CD4-positive, alpha-beta memory T cell (primary cell): ENCODE data around the gene MAB21L4. TPM values are rescaled to one million over a fixed set of nuclear protein-coding genes. Genes with fewer than 3 reads are reported as not detected.
A peak's percentile ranks its signal among the peaks of the same experiment; 100 is the strongest.

Experiments
- CTCF ChIA-PET: fragments of 350-600 bp; sonication (Branson Sonifier 250); formaldehyde crosslinking; loops from one replicate; lab custom pipeline; 2021; ENCODE audit warnings: inconsistent platforms; ENCODE audit not compliant: partially characterized antibody; lab: Charles Lee
- POLR2A ChIA-PET: fragments of 350-600 bp; sonication (Branson Sonifier 250); formaldehyde crosslinking; loops from one replicate; lab custom pipeline; 2021; ENCODE audit not compliant: partially characterized antibody; lab: Charles Lee
- DNase-seq, 5 donors: peaks; one replicate each; pipeline versions ENCODE4 v3.0.0 to v3.0.0-alpha.2; 2020 to 2022; ENCODE audit warnings: mixed read lengths in 1 of 5
- H3K27ac ChIP-seq: one replicate; pipeline ENCODE4 v1.7.0; 2013; ENCODE audit warnings: low read depth, low read length
- H3K27me3 ChIP-seq: 2 replicates; pipeline ENCODE4 v1.7.0; 2013; ENCODE audit warnings: mild to moderate bottlenecking, low read length, moderate library complexity; ENCODE audit not compliant: insufficient read depth
- H3K36me3 ChIP-seq: 2 replicates; pipeline ENCODE4 v1.7.0; 2013; ENCODE audit warnings: mild to moderate bottlenecking, low read length, moderate library complexity; ENCODE audit not compliant: insufficient read depth
- H3K4me1 ChIP-seq: 2 replicates; pipeline ENCODE4 v1.7.0; 2013; ENCODE audit warnings: mild to moderate bottlenecking, low read length, moderate library complexity; ENCODE audit not compliant: insufficient read depth
- H3K4me3 ChIP-seq, 2 donors: one replicate each; pipeline ENCODE4 v1.7.0; 2013; ENCODE audit warnings: low read length in 2 of 2, mild to moderate bottlenecking in 1 of 2
- H3K9me3 ChIP-seq, 2 donors: one replicate each; pipeline ENCODE4 v1.7.0; 2013; ENCODE audit warnings: low read length in 2 of 2, control low read depth in 1 of 2; ENCODE audit not compliant: control insufficient read depth in 1 of 2
- H3K27ac Mint-ChIP-seq, 7 donors: one replicate each; pipeline ENCODE4 v1.8.0; 2020 to 2021; ENCODE audit warnings: mixed read lengths in 7 of 7, mild to moderate bottlenecking in 6 of 7, inconsistent platforms in 3 of 7, moderate library complexity in 3 of 7
- H3K27me3 Mint-ChIP-seq, 2 donors: one replicate each; pipeline ENCODE4 v1.8.0; 2020 to 2021; ENCODE audit warnings: mixed read lengths in 2 of 2
- H3K36me3 Mint-ChIP-seq, 2 donors: one replicate each; pipeline ENCODE4 v1.8.0; 2020 to 2021; ENCODE audit warnings: mixed read lengths in 2 of 2, inconsistent platforms in 1 of 2, mild to moderate bottlenecking in 1 of 2
- H3K4me1 Mint-ChIP-seq, 4 donors: one replicate each; pipeline ENCODE4 v1.8.0; 2020 to 2021; ENCODE audit warnings: mixed read lengths in 4 of 4, mild to moderate bottlenecking in 1 of 4
- H3K4me3 Mint-ChIP-seq, 8 donors: one replicate each; pipeline ENCODE4 v1.8.0; 2020 to 2021; ENCODE audit warnings: mixed read lengths in 8 of 8, mild to moderate bottlenecking in 7 of 8, moderate library complexity in 6 of 8, inconsistent platforms in 3 of 8
- H3K9me3 Mint-ChIP-seq, 8 donors: one replicate each; pipeline ENCODE4 v1.8.0; 2020 to 2021; ENCODE audit warnings: mixed read lengths in 8 of 8, mild to moderate bottlenecking in 5 of 8, inconsistent platforms in 3 of 8, moderate library complexity in 1 of 8
- intact Hi-C: fragments of 100-400 bp; cut with micrococcal nuclease; formaldehyde crosslinking; loops from one replicate; pipeline ENCODE4 v1.15.1; 2023
- polyA plus RNA-seq, 2 donors: library from polyadenylated mRNA; unstranded; fragments of 300-500 nt; fragmentation: Illumina TruSeq; gene quantifications; one replicate each; pipeline ENCODE4 v1.2.3, GENCODE V29; 2021
- total RNA-seq, 2 experiments: library from RNA; stranded (reverse); gene quantifications; one replicate each; pipeline ENCODE4 v1.2.3, GENCODE V29; 2021

MAB21L4 gene
- total and polyA plus RNA-seq, 4 experiments from 2014 or later: not detected

GRCh38 chr2:240894836-240895558, 959 bp downstream of the MAB21L4 start:
- POLR2A ChIA-PET: no interaction called here
- Histone ChIP-seq H3K9me3 (no peaks in the 10 kb centered on the region), H3K27ac (no peak overlapping the region), H3K4me3 (no peak overlapping the region), H3K27me3 (no peaks in the 10 kb centered on the region), H3K4me1 (no peaks in the 10 kb centered on the region), H3K36me3 (no peaks in the 10 kb centered on the region)
- H3K36me3 Mint-ChIP-seq: no peaks in the 10 kb centered on the region
- H3K27me3 Mint-ChIP-seq: no peaks in the 10 kb centered on the region
- CTCF ChIA-PET: no interaction called here
- DNase-seq: no peak
- intact Hi-C loops: no loop called here
- H3K4me1 Mint-ChIP-seq: no peaks in the 10 kb centered on the region
- H3K27ac Mint-ChIP-seq: no peak overlapping the region
- no peaks in the 10 kb centered on the region for H3K9me3 Mint-ChIP-seq
- no peak overlapping the region for H3K4me3 Mint-ChIP-seq

- no peak for DNase-seq
Measured at GRCh38 chr2:240894006-240894405, 1.9 kb downstream of the MAB21L4 start.

GRCh38 chr2:240893363-240893844, 2.6 kb downstream of the MAB21L4 start:
- no peaks in the 10 kb centered on the region for H3K9me3 Mint-ChIP-seq
- Histone ChIP-seq H3K27me3 (no peaks in the 10 kb centered on the region), H3K9me3 (no peaks in the 10 kb centered on the region), H3K27ac (no peak overlapping the region), H3K36me3 (no peaks in the 10 kb centered on the region), H3K4me3 (no peak overlapping the region), H3K4me1 (no peaks in the 10 kb centered on the region)
- CTCF ChIA-PET: no interaction called here
- no peaks in the 10 kb centered on the region for H3K36me3 Mint-ChIP-seq
- intact Hi-C loops: no loop called here
- POLR2A ChIA-PET: no interaction called here
- H3K4me3 Mint-ChIP-seq: peak overlapping the region in 2 of 8 donors; percentile 8 to 45
- H3K27me3 Mint-ChIP-seq: no peaks in the 10 kb centered on the region
- no peaks in the 10 kb centered on the region for H3K4me1 Mint-ChIP-seq
- no peak overlapping the region for H3K27ac Mint-ChIP-seq
- DNase-seq: no peak

More at GRCh38 chr2:240894006-240894405, 1.9 kb downstream of the MAB21L4 start:
- no peak overlapping the region for H3K4me3 ChIP-seq
- intact Hi-C loops: no loop called here
- H3K27ac Mint-ChIP-seq: no peak overlapping the region
- no peaks in the 10 kb centered on the region for H3K36me3 Mint-ChIP-seq
- H3K4me3 Mint-ChIP-seq: no peak overlapping the region
- ChIA-PET POLR2A (no interaction called here), CTCF (no interaction called here)
- H3K36me3 ChIP-seq: no peaks in the 10 kb centered on the region
- no peaks in the 10 kb centered on the region for H3K4me1 Mint-ChIP-seq
- H3K4me1 ChIP-seq: no peaks in the 10 kb centered on the region
- H3K27ac ChIP-seq: no peak overlapping the region
- no peaks in the 10 kb centered on the region for H3K9me3 ChIP-seq
- no peaks in the 10 kb centered on the region for H3K9me3 Mint-ChIP-seq
- no peaks in the 10 kb centered on the region for H3K27me3 Mint-ChIP-seq
- H3K27me3 ChIP-seq: no peaks in the 10 kb centered on the region

DNA sequence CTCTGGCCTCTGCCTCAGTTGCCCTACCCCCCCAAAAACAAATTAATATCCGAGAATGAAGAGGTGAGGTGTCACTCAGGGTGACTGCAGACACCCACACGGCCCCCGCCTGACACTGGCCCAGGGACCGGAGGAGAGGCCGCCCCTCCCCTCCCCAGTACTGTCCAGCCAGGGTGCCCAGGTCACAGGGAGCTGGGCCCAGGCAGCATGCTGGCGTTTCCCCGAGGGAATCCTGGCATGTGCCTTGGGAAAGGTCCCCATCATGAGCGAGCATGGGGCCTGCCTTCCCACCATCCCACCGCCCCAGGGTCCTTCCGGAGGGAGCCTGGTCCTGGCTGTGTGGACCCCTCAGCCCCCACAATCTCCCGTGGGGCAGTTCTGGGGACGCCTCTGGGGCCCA, 3.0 kb downstream of the MAB21L4 start:
- H3K9me3 Mint-ChIP-seq: no peaks in the 10 kb centered on the region
- ChIA-PET CTCF (no interaction called here), POLR2A (no interaction called here)

GRCh38 chr2:240892356-240892755, 3.6 kb downstream of the MAB21L4 start:
- Mint-ChIP-seq H3K9me3 (no peaks in the 10 kb centered on the region), H3K27me3 (no peaks in the 10 kb centered on the region), H3K27ac (no peak overlapping the region), H3K4me3 (no peak overlapping the region), H3K4me1 (no peaks in the 10 kb centered on the region), H3K36me3 (no peaks in the 10 kb centered on the region)
- H3K27ac ChIP-seq: no peak overlapping the region
- CTCF ChIA-PET: no interaction called here
- no peaks in the 10 kb centered on the region for H3K9me3 ChIP-seq
- H3K27me3 ChIP-seq: no peaks in the 10 kb centered on the region
- POLR2A ChIA-PET: no interaction called here
- H3K36me3 ChIP-seq: no peaks in the 10 kb centered on the region
- H3K4me1 ChIP-seq: no peaks in the 10 kb centered on the region
- H3K4me3 ChIP-seq: no peak overlapping the region
- DNase-seq: no peak
- intact Hi-C loops: no loop called here

More for the DNA sequence above, 3.0 kb downstream of the MAB21L4 start:
- intact Hi-C loops: no loop called here
- Mint-ChIP-seq H3K36me3 (no peaks in the 10 kb centered on the region), H3K4me1 (no peaks in the 10 kb centered on the region), H3K4me3 (no peak overlapping the region), H3K27me3 (no peaks in the 10 kb centered on the region), H3K27ac (no peak overlapping the region)
- Histone ChIP-seq H3K4me3 (no peak overlapping the region), H3K9me3 (no peaks in the 10 kb centered on the region), H3K36me3 (no peaks in the 10 kb centered on the region), H3K27me3 (no peaks in the 10 kb centered on the region), H3K27ac (no peak overlapping the region), H3K4me1 (no peaks in the 10 kb centered on the region)
- DNase-seq: no peak

GRCh38 chr2:240891492-240892340, 4.2 kb downstream of the MAB21L4 start:
- no peaks in the 10 kb centered on the region for H3K27me3 ChIP-seq
- no peaks in the 10 kb centered on the region for H3K9me3 Mint-ChIP-seq
- H3K4me3 ChIP-seq: no peak overlapping the region
- ChIA-PET POLR2A (no interaction called here), CTCF (no interaction called here)
- H3K4me1 Mint-ChIP-seq: no peaks in the 10 kb centered on the region
- H3K36me3 ChIP-seq: no peaks in the 10 kb centered on the region
- H3K27ac ChIP-seq: no peak overlapping the region
- H3K9me3 ChIP-seq: no peaks in the 10 kb centered on the region
- H3K36me3 Mint-ChIP-seq: no peaks in the 10 kb centered on the region
- no peak overlapping the region for H3K27ac Mint-ChIP-seq
- intact Hi-C loops: no loop called here
- H3K27me3 Mint-ChIP-seq: no peaks in the 10 kb centered on the region
- DNase-seq: no peak
- no peak overlapping the region for H3K4me3 Mint-ChIP-seq
- H3K4me1 ChIP-seq: no peaks in the 10 kb centered on the region

DNA sequence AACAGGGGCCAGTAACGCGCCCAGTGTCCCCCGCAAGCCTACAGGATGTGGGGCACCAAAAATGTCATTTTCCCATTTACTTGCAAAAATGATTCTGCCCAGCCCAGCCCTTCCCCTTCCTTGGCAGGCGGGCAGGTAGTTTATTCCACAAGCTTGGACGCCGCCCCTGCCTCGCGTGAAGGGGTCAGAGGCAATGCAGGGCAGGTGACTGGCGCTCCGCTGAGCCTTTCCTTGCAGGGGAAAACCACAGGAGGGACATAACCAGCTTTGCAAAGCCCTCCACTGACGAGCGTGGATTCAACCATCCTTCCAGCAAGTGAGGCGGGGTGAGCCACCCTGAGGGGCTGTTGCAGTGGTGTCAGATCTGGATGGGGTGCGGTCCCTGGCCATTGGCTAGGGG, 5.3 kb downstream of the MAB21L4 start:
- Mint-ChIP-seq H3K27me3 (no peaks in the 10 kb centered on the region), H3K9me3 (peaks cover 0 to 2% (median 0%) of the 10 kb centered on the region in 8 donors), H3K36me3 (no peaks in the 10 kb centered on the region), H3K4me3 (no peak overlapping the region), H3K27ac (no peak overlapping the region), H3K4me1 (no peaks in the 10 kb centered on the region)
- Histone ChIP-seq H3K4me1 (no peaks in the 10 kb centered on the region), H3K27me3 (no peaks in the 10 kb centered on the region), H3K36me3 (no peaks in the 10 kb centered on the region), H3K4me3 (no peak overlapping the region), H3K9me3 (no peaks in the 10 kb centered on the region), H3K27ac (no peak overlapping the region)
- no peak for DNase-seq
- POLR2A ChIA-PET: no interaction called here
- CTCF ChIA-PET: no interaction called here
- intact Hi-C loops: no loop called here
